ENCODE results near the gene RAB11B. TPM values are rescaled to one million over a fixed set of nuclear protein-coding genes. Genes with fewer than 3 reads are reported as not detected.
"Not testable (repeated sequence)": the region's sequence is repeated elsewhere in the genome, so short reads cannot be mapped to it uniquely, and the experiment has no call there.

RAB11B gene
- total RNA-seq: 10 to 100 TPM; 84.4 to 95.2 TPM
- polyA plus RNA-seq (ENCODE audit: insufficient read depth, low read depth, low replicate concordance): 126 TPM
- long read RNA-seq, donor 1, transcript RAB11B-202 (4 exons, 894 nt): minor isoform, 6 of 124 reads
- long read RNA-seq, donor 1, transcript RAB11B-201 (5 exons, 1,751 nt): major isoform, 95 of 124 reads
- long read RNA-seq, donor 1, partial matches to known transcripts: 17 of 124 reads
- long read RNA-seq, donor 1, other reads (novel, unspliced or antisense): 6 of 124 reads
- long read RNA-seq, donor 2, transcript RAB11B-201 (5 exons, 1,751 nt): major isoform, 53 of 63 reads
- long read RNA-seq, donor 2, partial matches to known transcripts: 7 of 63 reads
- long read RNA-seq, donor 2, other reads (novel, unspliced or antisense): 0 of 63 reads

DNA sequence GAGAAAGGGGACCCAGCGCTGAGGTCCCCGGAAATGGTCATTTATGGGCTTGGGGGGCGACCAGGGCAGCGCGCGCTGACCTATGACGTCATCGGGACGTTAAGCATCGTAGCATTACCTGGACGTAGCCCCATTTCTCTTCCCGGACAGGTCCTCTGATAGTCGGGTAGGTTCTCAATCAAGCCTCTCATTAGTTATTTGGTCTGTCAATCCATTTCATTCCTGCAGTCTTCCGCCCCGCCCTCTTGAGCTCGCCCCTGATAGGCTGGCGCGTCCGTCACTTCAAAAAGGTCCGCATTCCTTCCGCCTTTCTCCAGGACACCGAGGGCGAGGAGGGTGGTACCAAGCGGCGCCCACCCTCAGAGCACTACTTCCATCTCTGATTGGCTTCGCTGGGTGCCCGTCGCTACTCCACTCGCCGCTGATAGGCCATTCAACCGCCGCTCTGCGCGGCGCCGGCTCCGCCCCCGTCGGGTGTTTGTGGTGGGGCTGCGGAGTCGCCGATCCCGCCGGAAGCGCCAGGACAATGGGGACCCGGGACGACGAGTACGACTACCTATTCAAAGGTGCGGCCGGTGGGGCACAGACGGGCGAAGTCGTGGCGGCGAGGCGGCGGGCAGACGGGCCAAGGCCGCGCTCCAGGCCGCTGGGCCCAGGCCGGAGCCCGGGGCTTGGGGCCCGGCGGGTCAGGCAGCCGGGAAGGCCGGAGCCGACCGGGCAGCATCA is at the start of gene RAB11B:
TSS of gene RAB11B (plus strand) at position 470 of the 726 bp plus-strand sequence. CDS start at position 527, 57 bp downstream.
- peak within 1 kb of the TSS; percentile 75 to 100 for H3K4me3 ChIP-seq
- 1% methylated on average over 53 to 70 of the region's 70 CpGs for WGBS, 2 donors
- intact Hi-C loops (cut with DNase I; ENCODE audit: low total_unique reads): no loop called here
- no peaks in the 10 kb centered on the region for H3K36me3 ChIP-seq (ENCODE audit: low read depth, missing control alignments)
- peak; percentile 100 for DNase-seq
- no peak for TF ChIP-seq POLR2A (IDR thresholded peaks at IDR 0.05)
- TF ChIP-seq, protein P1, sequence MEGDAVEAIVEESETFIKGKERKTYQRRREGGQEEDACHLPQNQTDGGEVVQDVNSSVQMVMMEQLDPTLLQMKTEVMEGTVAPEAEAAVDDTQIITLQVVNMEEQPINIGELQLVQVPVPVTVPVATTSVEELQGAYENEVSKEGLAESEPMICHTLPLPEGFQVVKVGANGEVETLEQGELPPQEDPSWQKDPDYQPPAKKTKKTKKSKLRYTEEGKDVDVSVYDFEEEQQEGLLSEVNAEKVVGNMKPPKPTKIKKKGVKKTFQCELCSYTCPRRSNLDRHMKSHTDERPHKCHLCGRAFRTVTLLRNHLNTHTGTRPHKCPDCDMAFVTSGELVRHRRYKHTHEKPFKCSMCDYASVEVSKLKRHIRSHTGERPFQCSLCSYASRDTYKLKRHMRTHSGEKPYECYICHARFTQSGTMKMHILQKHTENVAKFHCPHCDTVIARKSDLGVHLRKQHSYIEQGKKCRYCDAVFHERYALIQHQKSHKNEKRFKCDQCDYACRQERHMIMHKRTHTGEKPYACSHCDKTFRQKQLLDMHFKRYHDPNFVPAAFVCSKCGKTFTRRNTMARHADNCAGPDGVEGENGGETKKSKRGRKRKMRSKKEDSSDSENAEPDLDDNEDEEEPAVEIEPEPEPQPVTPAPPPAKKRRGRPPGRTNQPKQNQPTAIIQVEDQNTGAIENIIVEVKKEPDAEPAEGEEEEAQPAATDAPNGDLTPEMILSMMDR (IDR thresholded peaks at IDR 0.05): no peak
- H3K27ac ChIP-seq: peak within 1 kb of the TSS; percentile 92 to 100
- no peaks in the 10 kb centered on the region for H3K27me3 ChIP-seq
- no peaks in the 10 kb centered on the region for H3K9me3 ChIP-seq
- peaks cover 40% of the 10 kb centered on the region for H3K4me1 ChIP-seq

DNA sequence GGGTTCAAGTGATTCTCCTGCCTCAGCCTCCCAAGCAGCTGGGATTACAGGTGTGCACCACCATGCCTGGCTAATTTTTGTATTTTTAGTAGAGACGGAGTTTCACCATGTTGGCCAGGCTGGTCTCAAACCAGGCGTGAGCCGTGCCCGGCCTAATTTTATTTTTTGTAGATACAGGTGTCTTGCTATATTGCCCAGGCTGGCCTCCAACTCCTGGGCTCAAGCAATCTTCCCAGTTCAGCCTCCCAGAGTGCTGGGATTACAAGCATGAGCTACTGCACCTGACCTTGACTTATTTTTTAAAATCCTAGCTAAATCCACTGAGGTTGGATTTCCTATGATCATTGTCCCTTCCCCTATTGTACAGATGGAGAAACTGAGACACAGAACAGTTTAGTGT is 48.7 kb upstream of the RAB11B start:
- H3K27me3 ChIP-seq; H3K36me3 ChIP-seq (ENCODE audit: low read depth, missing control alignments); H3K27ac ChIP-seq; intact Hi-C loops (cut with DNase I; ENCODE audit: low total_unique reads); H3K9me3 ChIP-seq; H3K4me1 ChIP-seq; DNase-seq; H3K4me3 ChIP-seq: not testable (repeated sequence)
- 93 to 100% methylated on average over 4 of the region's 4 CpGs for WGBS, 2 donors

DNA sequence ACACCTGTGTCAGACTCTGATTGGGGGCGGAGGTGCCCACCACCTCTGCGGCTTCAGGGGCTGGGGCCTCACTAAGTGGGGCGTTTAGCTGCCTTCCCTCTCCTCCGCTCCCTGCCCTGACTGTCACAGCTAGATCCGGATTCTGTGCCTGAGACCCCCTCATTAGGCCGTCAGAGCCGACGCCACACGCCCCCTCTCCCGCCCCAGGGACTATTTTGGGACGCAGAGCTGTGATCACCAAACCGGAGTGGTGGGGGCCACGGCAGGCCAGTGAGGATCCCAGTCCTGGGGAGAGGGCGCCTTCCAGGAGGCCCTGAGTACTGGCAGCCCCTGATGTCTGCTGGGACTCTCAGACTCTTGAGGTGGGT is 47.9 kb upstream of the RAB11B start:
- TF ChIP-seq POLR2A (IDR thresholded peaks at IDR 0.05): no peak
- H3K4me1 ChIP-seq: no peaks in the 10 kb centered on the region
- H3K36me3 ChIP-seq (ENCODE audit: low read depth, missing control alignments): no peaks in the 10 kb centered on the region
- intact Hi-C loops (cut with DNase I; ENCODE audit: low total_unique reads): no loop called here
- H3K9me3 ChIP-seq: no peaks in the 10 kb centered on the region
- no peaks in the 10 kb centered on the region for H3K27me3 ChIP-seq
- H3K4me3 ChIP-seq: peak overlapping the region; percentile 49 to 50
- no peak for DNase-seq
- WGBS, 2 donors: 42 to 60% methylated on average over 1 to 14 of the region's 14 CpGs
- H3K27ac ChIP-seq: no peak overlapping the region

DNA sequence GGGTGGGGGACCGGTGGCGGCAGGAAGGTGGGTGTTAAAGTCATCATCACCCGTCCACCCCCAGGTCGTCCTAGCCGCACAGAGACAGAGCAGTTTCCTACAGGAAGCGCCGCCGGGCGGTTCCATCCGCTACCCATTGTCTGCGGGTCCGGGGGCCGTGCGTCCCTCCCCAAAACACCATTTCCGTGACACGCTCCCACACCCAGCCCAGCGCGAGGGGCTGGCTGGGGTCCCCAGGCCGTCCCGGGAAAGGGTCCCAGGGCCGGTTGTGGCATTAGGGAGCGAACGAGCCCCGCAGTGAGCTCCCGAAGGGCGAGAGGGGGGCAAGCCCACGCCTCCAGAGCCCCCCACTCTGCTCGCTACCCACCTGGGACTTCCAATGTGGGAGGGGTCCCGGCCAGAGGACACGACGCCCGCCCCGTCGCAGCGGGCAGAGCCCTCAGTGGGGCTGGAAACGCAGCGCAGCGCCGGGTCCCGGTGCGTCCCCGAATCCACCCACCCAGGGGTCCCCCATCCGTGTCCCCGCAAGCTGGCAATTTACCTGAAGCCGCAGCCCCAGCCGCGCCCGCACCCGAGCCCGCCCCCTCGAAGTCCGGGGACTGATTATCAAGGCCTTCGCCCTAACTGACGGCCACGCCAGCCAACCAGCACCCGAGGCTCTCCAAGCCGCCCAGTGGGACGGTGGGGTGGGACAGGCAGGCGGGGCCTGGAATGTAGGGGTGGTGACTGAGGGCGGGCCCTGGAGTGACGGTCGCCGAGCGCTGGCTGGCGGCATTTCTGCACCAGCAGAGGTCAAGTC is 47.3 kb upstream of the RAB11B start, which contains the start of gene KANK3:
TSS of gene KANK3 (minus strand) at position 579 of the 799 bp plus-strand sequence. CDS start 5,434 bp downstream, outside the sequence.
- Histone ChIP-seq H3K36me3 (ENCODE audit: low read depth, missing control alignments) (no peaks in the 10 kb centered on the region), H3K27me3 (no peaks in the 10 kb centered on the region), H3K4me1 (no peaks in the 10 kb centered on the region), H3K9me3 (no peaks in the 10 kb centered on the region), H3K27ac (peak within 1 kb of the TSS in 1 of 2 donors; percentile 58), H3K4me3 (peak within 1 kb of the TSS; percentile 49 to 50)
- intact Hi-C loops (cut with DNase I; ENCODE audit: low total_unique reads): no loop called here
- DNase-seq: peak; percentile 93
- WGBS, 2 donors: 1 to 2% methylated on average over 10 to 45 of the region's 65 CpGs
- no peak for TF ChIP-seq POLR2A (IDR thresholded peaks at IDR 0.05)

DNA sequence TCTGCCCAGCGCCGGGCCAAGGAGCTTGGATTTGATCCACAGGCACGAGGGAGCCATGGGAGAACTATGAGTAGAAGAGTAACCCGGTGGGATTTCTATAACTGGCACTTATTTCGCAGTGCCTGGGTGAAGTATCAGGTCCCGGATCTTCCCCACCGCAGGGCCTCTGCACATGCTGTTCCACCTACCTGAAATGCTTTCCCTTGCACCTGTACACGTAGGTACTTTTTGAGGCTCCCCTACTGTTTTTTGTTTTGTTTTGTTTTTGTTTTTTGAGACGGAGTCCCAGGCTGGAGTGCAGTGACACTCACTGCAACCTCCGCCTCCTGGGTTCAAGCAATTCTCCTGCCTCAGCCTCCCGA is 46.7 kb upstream of the RAB11B start:
- no peaks in the 10 kb centered on the region for H3K36me3 ChIP-seq (ENCODE audit: low read depth, missing control alignments)
- H3K27ac ChIP-seq: no peak overlapping the region
- peak overlapping the region in 1 of 2 donors; percentile 50 for H3K4me3 ChIP-seq
- TF ChIP-seq, protein P1 (IDR thresholded peaks at IDR 0.05): no peak
- TF ChIP-seq POLR2A (IDR thresholded peaks at IDR 0.05): no peak
- no peaks in the 10 kb centered on the region for H3K9me3 ChIP-seq
- DNase-seq: no peak
- 28% methylated on average over 9 to 11 of the region's 11 CpGs for WGBS, 2 donors
- H3K27me3 ChIP-seq: no peaks in the 10 kb centered on the region
- H3K4me1 ChIP-seq: no peaks in the 10 kb centered on the region
- intact Hi-C loops (cut with DNase I; ENCODE audit: low total_unique reads): no loop called here

DNA sequence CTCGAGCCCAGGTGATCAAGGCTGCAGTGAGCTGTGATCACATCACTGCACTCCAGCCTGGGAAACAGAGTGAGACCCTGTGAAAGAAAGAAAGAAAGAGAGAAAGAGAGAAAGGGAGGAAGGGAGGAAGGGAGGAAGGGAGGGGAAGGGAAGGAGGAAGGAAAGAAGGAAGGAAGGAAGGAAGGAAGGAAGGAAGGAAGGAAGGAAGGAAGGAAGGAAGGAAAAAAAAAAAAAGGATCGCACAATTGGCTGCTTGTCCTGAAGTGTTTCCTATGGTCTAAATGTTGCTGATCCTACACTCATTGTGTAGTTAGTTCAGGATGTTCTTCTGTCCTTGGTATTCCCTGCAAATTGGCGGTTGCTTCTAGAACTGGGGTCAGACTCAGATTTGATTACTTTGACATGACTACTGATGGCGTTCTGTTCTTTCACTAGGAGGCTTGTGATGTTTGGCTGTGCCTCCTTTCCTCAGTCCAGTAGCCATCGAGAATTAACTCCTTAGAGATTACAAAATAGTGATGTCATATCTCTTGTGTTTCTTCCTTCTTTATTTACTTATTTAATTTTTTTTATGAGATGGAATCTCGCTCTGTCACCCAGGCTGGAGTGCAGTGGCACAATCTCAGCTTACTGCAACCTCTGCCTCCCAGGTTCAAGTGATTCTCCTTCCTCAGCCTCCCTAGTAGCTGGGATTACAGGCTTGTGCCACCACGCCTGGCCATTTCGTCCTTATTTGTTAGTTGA is 40.4 kb upstream of the RAB11B start:
- H3K9me3 ChIP-seq; H3K36me3 ChIP-seq (ENCODE audit: low read depth, missing control alignments); intact Hi-C loops (cut with DNase I; ENCODE audit: low total_unique reads); H3K4me1 ChIP-seq; H3K27me3 ChIP-seq; DNase-seq; H3K4me3 ChIP-seq; H3K27ac ChIP-seq: not testable (repeated sequence)
- 52% methylated on average over 8 of the region's 8 CpGs for WGBS, 2 donors
